BJ (cell line): Measurements from ENCODE around the gene OR2G2. TPM values are rescaled to one million over a fixed set of nuclear protein-coding genes. Genes with fewer than 3 reads are reported as not detected.

ENCODE experiments used
- CTCF ChIA-PET: fragments of 350-600 bp; formaldehyde crosslinking; extraction: SDS; loops from one replicate; lab custom pipeline; 2021; ENCODE audit warnings: antibody characterized with exemption, inconsistent platforms; lab: Yijun Ruan, JAX
- POLR2A ChIA-PET: fragments of 300-600 bp; sonication (Branson Sonifier 250); formaldehyde crosslinking; extraction: SDS; loops from one replicate; lab custom pipeline; 2021; ENCODE audit warnings: antibody characterized with exemption; lab: Charles Lee
- DNase-seq: peaks from one replicate; pipeline ENCODE4 v3.0.0-alpha.2; 2011; ENCODE audit warnings: low read depth
- H3K27me3 ChIP-seq: 2 replicates; pipeline ENCODE4 v1.6.0; 2011; ENCODE audit warnings: low read length; ENCODE audit not compliant: control insufficient read depth, insufficient read depth
- H3K36me3 ChIP-seq: 2 replicates; pipeline ENCODE4 v1.5.1; 2011; ENCODE audit warnings: low read length; ENCODE audit not compliant: control insufficient read depth, insufficient read depth
- H3K4me3 ChIP-seq: 2 replicates; pipeline ENCODE4 v1.5.1; 2011; ENCODE audit warnings: low read depth, mild to moderate bottlenecking, control low read depth, low read length
- polyA plus RNA-seq: library from polyadenylated mRNA; depleted of rRNA; stranded (reverse); fragments of >200 nt; gene quantifications from 2 replicates; pipeline ENCODE4 v1.2.3, GENCODE V29; 2011
- TF ChIP-seq, protein P1 (sequence below): IDR thresholded peaks from 2 replicates; pipeline ENCODE4 v1.5.1; 2011; ENCODE audit warnings: low read depth, mild to moderate bottlenecking, control low read depth, inconsistent platforms, low read length, moderate library complexity; ENCODE audit not compliant: insufficient read depth

The OR2G2 gene
- polyA plus RNA-seq, 1 experiment = not detected

DNA sequence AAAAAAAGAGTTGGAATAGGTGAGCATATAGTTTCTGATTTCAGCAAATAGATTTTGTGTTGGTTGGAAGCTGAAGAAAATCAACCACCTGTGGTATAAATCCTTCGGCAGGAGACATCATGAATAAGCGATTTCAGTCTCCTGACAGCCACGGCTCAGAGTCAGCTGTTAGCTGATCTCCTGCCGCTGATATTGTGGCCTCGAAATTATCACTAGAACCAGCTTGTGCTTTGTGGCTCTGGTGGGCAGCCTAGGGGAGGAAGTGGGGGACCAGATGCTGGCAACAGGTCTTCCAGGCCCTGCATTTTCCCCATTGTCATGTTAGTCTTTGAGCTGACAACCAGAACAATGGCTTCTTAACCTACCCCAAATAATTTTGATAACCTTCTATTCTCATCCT lies 40.1 kb upstream of the OR2G2 start:
- no peak for DNase-seq
- Histone ChIP-seq H3K36me3 (no peaks in the 10 kb centered on the region), H3K27me3 (no peaks in the 10 kb centered on the region), H3K4me3 (no peak overlapping the region)
- POLR2A ChIA-PET = no interaction called here
- CTCF ChIA-PET = no interaction called here
- TF ChIP-seq, protein P1, sequence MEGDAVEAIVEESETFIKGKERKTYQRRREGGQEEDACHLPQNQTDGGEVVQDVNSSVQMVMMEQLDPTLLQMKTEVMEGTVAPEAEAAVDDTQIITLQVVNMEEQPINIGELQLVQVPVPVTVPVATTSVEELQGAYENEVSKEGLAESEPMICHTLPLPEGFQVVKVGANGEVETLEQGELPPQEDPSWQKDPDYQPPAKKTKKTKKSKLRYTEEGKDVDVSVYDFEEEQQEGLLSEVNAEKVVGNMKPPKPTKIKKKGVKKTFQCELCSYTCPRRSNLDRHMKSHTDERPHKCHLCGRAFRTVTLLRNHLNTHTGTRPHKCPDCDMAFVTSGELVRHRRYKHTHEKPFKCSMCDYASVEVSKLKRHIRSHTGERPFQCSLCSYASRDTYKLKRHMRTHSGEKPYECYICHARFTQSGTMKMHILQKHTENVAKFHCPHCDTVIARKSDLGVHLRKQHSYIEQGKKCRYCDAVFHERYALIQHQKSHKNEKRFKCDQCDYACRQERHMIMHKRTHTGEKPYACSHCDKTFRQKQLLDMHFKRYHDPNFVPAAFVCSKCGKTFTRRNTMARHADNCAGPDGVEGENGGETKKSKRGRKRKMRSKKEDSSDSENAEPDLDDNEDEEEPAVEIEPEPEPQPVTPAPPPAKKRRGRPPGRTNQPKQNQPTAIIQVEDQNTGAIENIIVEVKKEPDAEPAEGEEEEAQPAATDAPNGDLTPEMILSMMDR = no peak

DNA sequence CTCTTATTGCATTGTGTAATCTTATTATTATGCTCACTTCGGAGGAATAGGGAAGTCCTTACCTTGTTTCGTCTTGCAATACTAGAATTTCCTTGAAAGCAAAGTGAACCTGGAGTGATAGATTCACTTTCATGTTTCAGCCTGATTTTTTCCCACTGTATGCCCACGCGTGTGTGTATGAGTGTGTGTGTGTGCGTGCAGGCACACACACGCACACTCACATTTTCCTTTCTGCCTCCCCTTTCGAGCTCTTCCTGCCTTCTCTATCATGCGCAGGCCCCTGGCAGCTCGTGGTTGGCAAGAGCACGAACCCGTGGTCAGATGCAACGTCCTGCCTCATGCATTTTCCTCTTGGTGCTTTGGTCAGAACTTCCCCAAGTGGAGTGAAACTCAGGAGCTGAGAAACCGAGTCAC lies 39.4 kb upstream of the OR2G2 start, which contains the start of gene GCSAML:
GCSAML (plus strand) TSS at position 366 of the 414 bp plus-strand sequence. CDS start 58 bp downstream, outside the sequence.
- ChIA-PET CTCF (no interaction called here), POLR2A (no interaction called here)
- DNase-seq = no peak
- no peaks in the 10 kb centered on the region for H3K36me3 ChIP-seq
- no peak within 1 kb of the TSS for H3K4me3 ChIP-seq
- TF ChIP-seq, protein P1 = no peak
- no peaks in the 10 kb centered on the region for H3K27me3 ChIP-seq

DNA sequence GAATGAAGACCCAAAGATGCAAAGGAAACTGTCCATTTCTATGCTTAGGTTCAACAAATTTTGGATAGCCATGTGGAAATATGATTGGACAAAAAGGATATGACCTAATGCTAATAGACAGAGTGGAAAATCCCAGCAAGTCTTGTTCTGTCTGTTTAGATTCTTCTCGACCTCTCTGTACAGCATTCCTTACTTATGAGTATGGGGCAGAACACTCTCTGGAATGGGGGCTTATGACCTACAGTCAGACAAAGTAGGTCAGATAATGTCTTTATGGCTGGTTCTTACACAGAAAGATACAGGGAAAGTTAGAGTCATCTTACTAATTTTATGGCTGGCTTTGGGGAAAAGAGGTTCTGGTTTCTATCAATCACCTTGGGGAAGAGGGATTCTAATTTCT lies 36.4 kb upstream of the OR2G2 start:
- ChIA-PET POLR2A (no interaction called here), CTCF (no interaction called here)
- H3K27me3 ChIP-seq = no peaks in the 10 kb centered on the region
- H3K36me3 ChIP-seq = no peaks in the 10 kb centered on the region
- H3K4me3 ChIP-seq = no peak overlapping the region
- TF ChIP-seq, protein P1 = no peak
- peak; percentile 25 for DNase-seq

DNA sequence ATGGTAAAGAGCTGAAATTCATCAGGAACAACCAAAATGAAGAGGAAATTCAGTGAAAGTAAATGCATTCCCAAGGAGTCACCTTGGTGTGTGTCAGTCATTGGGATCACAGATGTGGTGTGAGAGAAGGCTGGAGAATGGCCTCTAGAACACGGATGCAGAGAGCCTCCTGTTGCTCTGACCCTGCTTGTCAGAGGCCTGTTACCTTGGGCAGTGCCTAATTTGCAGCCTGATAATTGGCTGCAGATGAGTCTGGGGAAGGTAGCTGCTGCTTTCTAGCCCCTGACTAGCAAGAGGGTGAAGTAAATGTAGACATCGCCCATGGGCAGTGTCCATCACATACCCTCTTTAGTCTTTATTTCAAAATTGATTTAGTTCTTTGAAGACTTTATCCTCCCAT lies 35.9 kb upstream of the OR2G2 start:
- TF ChIP-seq, protein P1 = no peak
- no peak overlapping the region for H3K4me3 ChIP-seq
- H3K27me3 ChIP-seq = no peaks in the 10 kb centered on the region
- ChIA-PET POLR2A (no interaction called here), CTCF (no interaction called here)
- DNase-seq = no peak
- no peaks in the 10 kb centered on the region for H3K36me3 ChIP-seq

DNA sequence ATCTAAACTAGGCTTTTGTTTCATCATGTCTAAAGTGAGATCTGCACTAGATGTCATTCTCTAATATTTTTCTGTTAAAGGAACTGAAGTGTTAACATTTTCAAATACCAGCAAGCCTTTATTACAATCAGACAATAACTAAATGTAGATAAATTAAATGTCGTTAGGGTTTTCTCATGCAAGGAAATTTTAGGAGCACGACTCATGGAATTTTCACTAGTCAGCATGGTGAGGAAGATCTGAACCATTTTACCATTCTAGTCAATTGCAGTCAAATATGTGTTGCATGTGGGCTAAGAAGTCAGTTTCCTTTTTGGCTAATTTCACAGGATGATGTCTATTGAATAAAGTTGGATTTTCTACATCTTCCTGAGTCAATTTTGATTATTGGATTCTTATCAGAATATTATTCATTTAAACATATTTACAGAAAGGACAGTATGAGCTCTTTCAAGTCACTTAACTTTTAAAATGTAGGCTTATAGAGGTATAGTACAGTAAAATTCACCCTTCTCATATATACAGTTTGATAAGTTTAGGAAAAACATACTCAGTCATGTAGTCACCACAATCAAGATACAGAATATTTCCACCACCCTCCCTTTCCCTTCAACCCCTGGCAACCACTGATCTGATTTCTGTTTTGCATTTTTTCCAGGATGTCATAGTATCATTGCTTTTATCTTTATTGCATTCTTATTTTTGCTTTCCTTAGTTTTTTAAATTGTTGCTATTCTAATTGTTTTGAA lies 30.1 kb upstream of the OR2G2 start:
- DNase-seq = peak; percentile 6
- no peaks in the 10 kb centered on the region for H3K36me3 ChIP-seq
- POLR2A ChIA-PET = no interaction called here

More for the DNA sequence above, 30.1 kb upstream of the OR2G2 start:
- CTCF ChIA-PET = no interaction called here
- Histone ChIP-seq H3K4me3 (no peak overlapping the region), H3K27me3 (no peaks in the 10 kb centered on the region)
- TF ChIP-seq, protein P1 = no peak
